K562 (cell line): ENCODE data around the gene NLRC3. TPM values are rescaled to one million over a fixed set of nuclear protein-coding genes. Genes with fewer than 3 reads are reported as not detected.
"Not testable (repeated sequence)": the region's sequence is repeated elsewhere in the genome, so short reads cannot be mapped to it uniquely, and the experiment has no call there.

Experiments
- ATAC-seq: fragments of 200-7000 bp; cut with Tn5 transposase; 3 replicates; pipeline ENCODE4 v1.9.1; 2020; ENCODE audit warnings: moderate library complexity
- BruUV-seq: library from RNA; stranded (reverse); fragments of 400-500 nt; replicated peaks from 2 replicates; lab custom pipeline; 2021; lab: Mats Ljungman, UMichigan
- CTCF ChIA-PET: fragments of 300-600 bp; formaldehyde crosslinking; extraction: SDS; loops from one replicate; lab custom pipeline; 2021; ENCODE audit warnings: low intra/inter-chr PET ratio; lab: Yijun Ruan, JAX
- POLR2A ChIA-PET: fragments of 300-600, 350-650 bp; sonication (Branson Sonifier 250); formaldehyde crosslinking; extraction: SDS; loops from one replicate; lab custom pipeline; 2021; ENCODE audit warnings: antibody characterized with exemption, inconsistent platforms; lab: Yijun Ruan, JAX
- DNase-seq, 4 experiments: peaks; one replicate each; pipeline versions ENCODE4 v3.0.0 to v3.0.0-alpha.2; 2011 to 2018; ENCODE audit warnings: low spot score in 3 of 4, mixed read lengths in 3 of 4; ENCODE audit errors: extremely low read depth in 1 of 4
- FAIRE-seq: peaks from 2 replicates; lab custom pipeline; 2011; peaks lifted over from hg19 to GRCh38; lab: Jason Lieb, UNC
- H2AFZ ChIP-seq: 2 replicates; pipeline ENCODE4 v1.6.0; 2011; ENCODE audit warnings: low read depth, low read length, control low read depth, inconsistent platforms
- H3K27ac ChIP-seq: fragments of 200-600 bp; 3 replicates; pipeline ENCODE4 v1.8.0; 2011; ENCODE audit warnings: low read depth, mild to moderate bottlenecking, control low read depth, inconsistent platforms, low read length, moderate library complexity, mixed read lengths; ENCODE audit errors: extremely low read depth
- H3K27me3 ChIP-seq, 2 experiments: fragments of 300-600 bp in 1 of 2; 2 replicates in 1 of 2; 3 replicates in 1 of 2; pipeline versions ENCODE4 v1.6.0 to v1.8.0; 2011; ENCODE audit warnings: inconsistent platforms in 2 of 2, low read length in 2 of 2, mild to moderate bottlenecking in 1 of 2, mixed read lengths in 1 of 2, moderate library complexity in 1 of 2; ENCODE audit not compliant: control insufficient read depth in 2 of 2, insufficient read depth in 2 of 2
- H3K36me3 ChIP-seq: fragments of 300-600 bp; 3 replicates; pipeline ENCODE4 v1.8.0; 2011; ENCODE audit warnings: mild to moderate bottlenecking, low read length, inconsistent platforms; ENCODE audit not compliant: control insufficient read depth, insufficient read depth
- H3K4me1 ChIP-seq, 2 experiments: fragments of 200-600 bp in 1 of 2; replicated peaks in 1 of 2; 2 replicates in 1 of 2; 3 replicates in 1 of 2; pipeline versions ENCODE4 v1.5.1 to v1.8.0; 2011; ENCODE audit warnings: inconsistent platforms in 2 of 2, low read length in 2 of 2, mild to moderate bottlenecking in 1 of 2, mixed read lengths in 1 of 2, moderate library complexity in 1 of 2; ENCODE audit not compliant: control insufficient read depth in 2 of 2, insufficient read depth in 2 of 2
- H3K4me2 ChIP-seq: 2 replicates; pipeline ENCODE4 v1.6.1; 2011; ENCODE audit warnings: low read length, control low read depth, inconsistent platforms, mixed read lengths; ENCODE audit not compliant: insufficient read depth
- H3K4me3 ChIP-seq: fragments of 200-600 bp; sonication (generic), shearing (Covaris generic); 2 replicates; pipeline ENCODE4 v1.5.1; 2016; ENCODE audit warnings: control low read depth, inconsistent platforms
- H3K79me2 ChIP-seq: fragments of 200-600 bp; 3 replicates; pipeline ENCODE4 v1.8.0; 2011; ENCODE audit warnings: low read length, inconsistent platforms; ENCODE audit not compliant: control insufficient read depth, insufficient read depth
- H3K9ac ChIP-seq, 2 experiments: 2 replicates each; pipeline versions ENCODE4 v1.6.0 to v1.6.1; 2011; ENCODE audit warnings: low read depth in 2 of 2, low read length in 2 of 2, control low read depth in 1 of 2, inconsistent platforms in 1 of 2, mild to moderate bottlenecking in 1 of 2, mixed read lengths in 1 of 2; ENCODE audit not compliant: insufficient read depth in 1 of 2
- H3K9me1 ChIP-seq: one replicate; pipeline ENCODE4 v1.6.0; 2011; ENCODE audit warnings: inconsistent platforms, mild to moderate bottlenecking, low read length, moderate library complexity; ENCODE audit not compliant: control insufficient read depth, insufficient read depth
- H3K9me3 ChIP-seq: replicated peaks from 2 replicates; pipeline ENCODE4 v1.5.1; 2011; ENCODE audit warnings: low read depth, low read length, inconsistent platforms; ENCODE audit not compliant: control insufficient read depth, insufficient read depth
- H4K20me1 ChIP-seq: replicated peaks from 2 replicates; pipeline ENCODE4 v1.6.1; 2011; ENCODE audit warnings: low read length, inconsistent platforms, mixed read lengths; ENCODE audit not compliant: control insufficient read depth, insufficient read depth
- NFIC ChIP-seq: fragments of 450-650 bp; IDR thresholded peaks from 2 replicates; pipeline ENCODE4 v1.6.1; 2017; ENCODE audit warnings: mild to moderate bottlenecking, inconsistent platforms
- NUFIP1 ChIP-seq: fragments of 450-650 bp; IDR thresholded peaks from 2 replicates; pipeline ENCODE4 v1.6.1; 2018; ENCODE audit not compliant: partially characterized antibody
- ZBTB40 ChIP-seq, 2 experiments: fragments of 450-650 bp in 1 of 2; sonication (generic) in 1 of 2; formaldehyde crosslinking in 1 of 2; IDR thresholded peaks; 2 replicates each; pipeline versions ENCODE4 v1.7.1 to v1.9.0; 2016 to 2022; ENCODE audit warnings: inconsistent platforms in 1 of 2, mild to moderate bottlenecking in 1 of 2, missing genetic modification reagents in 1 of 2
- WGBS: fragments of 100-300 bp; shearing (Covaris generic); methylation state at CpG from one replicate; pipeline ENCODE4 v1.1.6; 2016; ENCODE audit warnings: low coverage, mixed read lengths; ENCODE audit not compliant: insufficient coverage; ENCODE audit errors: missing lambda C conversion rate; 5-methylcytosine and 5-hydroxymethylcytosine counted together
- in situ Hi-C: fragments of 300-500 bp; cut with MboI; formaldehyde crosslinking; loops from 4 replicates; pipeline ENCODE4 v1.15.0; 2018; ENCODE audit warnings: inconsistent platforms, mixed read lengths
- intact Hi-C: fragments of 100-400 bp; cut with micrococcal nuclease; formaldehyde crosslinking; loops from 2 replicates; pipeline ENCODE4 v1.14.2; 2022
- polyA plus RNA-seq, 8 experiments: library from polyadenylated mRNA; depleted of rRNA in 4 of 8; stranded (reverse) in 5 of 8; unstranded in 3 of 8; fragments of >200 nt; fragmentation: Nextera tagmentation in 2 of 8; fragmentation: Illumina TruSeq in 1 of 8; extraction: Ambion mirVana in 2 of 8; extraction: Trizol in 1 of 8; gene quantifications; 2 replicates each; pipeline versions ENCODE4 v1.2.1 to v1.2.3, GENCODE V29; 2011 to 2014; ENCODE audit warnings: inconsistent platforms in 1 of 8, missing spikeins in 1 of 8
- total RNA-seq, 7 experiments: library from RNA; depleted of rRNA in 6 of 7; stranded (reverse); fragments of >200 nt in 6 of 7; fragmentation: Illumina TruSeq in 2 of 7; extraction: Trizol in 2 of 7; gene quantifications; 2 replicates each; pipeline versions ENCODE4 v1.2.1 to v1.2.3, GENCODE V29; 2011 to 2021; ENCODE audit warnings: low replicate concordance in 1 of 7

NLRC3 gene
- total and polyA plus RNA-seq, 9 of the 15 experiments (the other 6 are each of a cell fraction or from before 2014, with no cell fraction given) = 0.03 to 0.13 (median 0.03) TPM; not detected in 4

- ATAC-seq, H3K4me2 ChIP-seq, BruUV-seq, H3K27me3 ChIP-seq, H3K9me3 ChIP-seq, H3K36me3 ChIP-seq, in situ Hi-C loops, H3K9ac ChIP-seq, intact Hi-C loops, H3K4me3 ChIP-seq, H2AFZ ChIP-seq, DNase-seq, H3K27ac ChIP-seq, FAIRE-seq, CTCF ChIA-PET, H3K9me1 ChIP-seq, H4K20me1 ChIP-seq: not testable (repeated sequence)
- peaks cover 15 to 21% of the 10 kb centered on the region in 2 experiments; a peak in 4 of 5 replicates for H3K4me1 ChIP-seq
- POLR2A ChIA-PET = interaction anchor here (0.5 to 1.2 kb wide), 4 partner anchors 9 to 84 kb away, joined by 3 to 4 read pairs (median 4); no protein-coding TSS in a partner anchor
- 91% methylated on average over 13 of the region's 13 CpGs for WGBS
- H3K79me2 ChIP-seq = peaks cover 34% of the 10 kb centered on the region
Measured at GRCh38 chr16:3608976-3609375, 31.8 kb upstream of the NLRC3 start.

- WGBS = 73% methylated on average over 5 of the region's 5 CpGs
- ChIA-PET POLR2A (interaction anchor here (1.2 to 1.3 kb wide), 2 partner anchors 8 to 11 kb away, joined by 3 to 4 read pairs; no protein-coding TSS in a partner anchor), CTCF (no interaction called here)
- Histone ChIP-seq H3K9ac (peak overlapping the region in 1 of 2 experiments; percentile 48; a peak in 1 of 4 replicates), H3K4me1 (peaks cover 10 to 21% of the 10 kb centered on the region in 2 experiments; a peak in 4 of 5 replicates), H3K27me3 (no peaks in the 10 kb centered on the region), H3K9me1 (no peaks in the 10 kb centered on the region), H3K27ac (no peak overlapping the region), H4K20me1 (no peaks in the 10 kb centered on the region), H3K4me3 (no peak overlapping the region), H3K36me3 (peaks cover 7% of the 10 kb centered on the region; the same call in 2 of the 3 replicates), H3K79me2 (peaks cover 27% of the 10 kb centered on the region), H3K9me3 (no peaks in the 10 kb centered on the region), H3K4me2 (no peak overlapping the region), H2AFZ (no peak overlapping the region)
- no peak for ATAC-seq
- BruUV-seq = no TSS peak
- no peak for FAIRE-seq
- in situ Hi-C loops = no loop called here
- no peak for DNase-seq
- intact Hi-C loops = no loop called here
- TF ChIP-seq NUFIP1 (no peak), NFIC (peak; percentile 41; the same call in 1 of the 2 replicates), ZBTB40 (IDR thresholded peaks at IDR 0.05) (peak; percentile 85), ZBTB40 (CRISPR knock-in tag; IDR thresholded peaks at IDR 0.05) (peak; percentile 76)
Measured at GRCh38 chr16:3608069-3608468, 30.9 kb upstream of the NLRC3 start.
